Activated T-helper 17 cell treated with anti-CD3 and anti-CD28 coated beads, Interleukin-2, amount 50 U/mL, for 72 hours (primary cell): ENCODE measurements around the gene IMMT. TPM values are rescaled to one million over a fixed set of nuclear protein-coding genes. Genes with fewer than 3 reads are reported as not detected.
"Not testable (repeated sequence)": the region's sequence is repeated elsewhere in the genome, so short reads cannot be mapped to it uniquely, and the experiment has no call there.

ENCODE experiments used
- ATAC-seq: fragments of 150-1000 bp; cut with Tn5 transposase; replicated peaks from 2 replicates; pipeline ENCODE4 v1.10.0; 2021; ENCODE audit warnings: mild to moderate bottlenecking, moderate library complexity
- H3K27ac Mint-ChIP-seq: one replicate; pipeline ENCODE4 v1.8.0; 2022; ENCODE audit warnings: mixed read lengths
- H3K27me3 Mint-ChIP-seq: one replicate; pipeline ENCODE4 v1.8.0; 2022; ENCODE audit warnings: mixed read lengths
- H3K36me3 Mint-ChIP-seq: one replicate; pipeline ENCODE4 v1.8.0; 2022; ENCODE audit warnings: low read depth, mild to moderate bottlenecking, mixed read lengths
- H3K4me1 Mint-ChIP-seq: one replicate; pipeline ENCODE4 v1.8.0; 2022; ENCODE audit warnings: mixed read lengths
- H3K4me3 Mint-ChIP-seq: one replicate; pipeline ENCODE4 v1.8.0; 2022; ENCODE audit warnings: mild to moderate bottlenecking, mixed read lengths
- H3K9me3 Mint-ChIP-seq: one replicate; pipeline ENCODE4 v1.8.0; 2022; ENCODE audit warnings: mixed read lengths
- total RNA-seq, 2 donors: library from RNA; stranded (reverse); gene quantifications; one replicate each; pipeline ENCODE4 v1.2.3, GENCODE V29; 2022

The IMMT gene
- total RNA-seq, 2 donors from 2014 or later, result 138 to 163 TPM

DNA sequence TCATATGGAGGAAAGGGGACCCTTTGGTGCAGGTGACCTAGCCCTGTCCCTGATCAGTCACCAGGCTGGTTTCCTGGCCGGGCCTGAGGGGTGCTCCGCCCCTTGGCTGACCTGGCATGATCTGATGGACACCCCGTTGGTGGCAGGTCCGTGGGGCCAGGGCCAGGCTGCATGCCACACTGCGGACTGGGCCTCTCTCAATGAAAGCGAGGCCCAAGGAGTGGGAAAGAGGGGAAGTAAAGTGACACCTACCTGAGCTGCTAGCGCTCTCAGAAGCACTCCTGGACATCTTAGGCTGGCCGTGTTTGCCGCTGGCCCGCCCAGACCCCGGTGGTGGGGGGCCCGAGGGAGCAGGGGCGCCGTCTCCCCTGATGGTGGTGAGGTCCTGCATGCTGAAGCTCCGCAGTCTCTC, 37.1 kb upstream of the IMMT start:
- Mint-ChIP-seq H3K27me3 (no peaks in the 10 kb centered on the region), H3K4me1 (no peaks in the 10 kb centered on the region), H3K36me3 (no peaks in the 10 kb centered on the region), H3K4me3 (no peak overlapping the region), H3K9me3 (no peaks in the 10 kb centered on the region), H3K27ac (no peak overlapping the region)
- no peak for ATAC-seq

DNA sequence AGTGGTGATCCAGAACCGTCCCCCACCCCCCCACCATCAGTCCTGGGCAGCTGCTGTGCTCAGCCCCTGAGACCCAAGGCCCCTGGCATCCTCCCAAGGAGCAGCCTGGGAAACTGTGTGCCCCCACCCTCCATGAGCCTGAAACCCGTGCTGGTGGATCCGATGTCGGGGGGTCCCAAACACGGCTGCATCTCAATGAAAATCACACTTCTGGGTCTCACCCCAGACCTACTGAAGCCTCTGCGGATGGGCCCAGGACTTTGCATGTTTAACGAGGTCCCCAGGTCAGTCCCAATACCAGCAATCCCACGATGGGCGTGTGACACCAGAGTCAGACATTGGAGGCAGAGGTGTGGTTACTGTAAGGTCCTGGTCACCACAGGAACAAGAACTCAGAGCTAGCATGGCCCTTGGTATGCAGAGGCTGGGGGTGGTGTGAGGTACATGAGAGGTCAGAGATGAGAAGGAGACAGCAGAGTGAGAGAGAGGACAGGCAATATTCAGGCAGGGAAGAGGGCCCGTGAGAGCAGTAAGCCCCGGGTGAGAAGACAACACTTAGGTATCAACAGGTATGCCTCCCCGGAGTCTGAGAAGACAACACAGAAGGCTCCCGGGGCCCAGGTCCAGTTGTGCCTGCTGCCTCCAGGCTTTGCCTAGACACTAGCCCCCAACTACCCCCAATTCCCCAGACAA, 36.6 kb upstream of the IMMT start:
- no peaks in the 10 kb centered on the region for H3K36me3 Mint-ChIP-seq
- H3K4me1 Mint-ChIP-seq, result no peaks in the 10 kb centered on the region
- no peak overlapping the region for H3K27ac Mint-ChIP-seq
- H3K9me3 Mint-ChIP-seq, result no peaks in the 10 kb centered on the region
- H3K27me3 Mint-ChIP-seq, result no peaks in the 10 kb centered on the region
- no peak overlapping the region for H3K4me3 Mint-ChIP-seq
- ATAC-seq, result no peak

DNA sequence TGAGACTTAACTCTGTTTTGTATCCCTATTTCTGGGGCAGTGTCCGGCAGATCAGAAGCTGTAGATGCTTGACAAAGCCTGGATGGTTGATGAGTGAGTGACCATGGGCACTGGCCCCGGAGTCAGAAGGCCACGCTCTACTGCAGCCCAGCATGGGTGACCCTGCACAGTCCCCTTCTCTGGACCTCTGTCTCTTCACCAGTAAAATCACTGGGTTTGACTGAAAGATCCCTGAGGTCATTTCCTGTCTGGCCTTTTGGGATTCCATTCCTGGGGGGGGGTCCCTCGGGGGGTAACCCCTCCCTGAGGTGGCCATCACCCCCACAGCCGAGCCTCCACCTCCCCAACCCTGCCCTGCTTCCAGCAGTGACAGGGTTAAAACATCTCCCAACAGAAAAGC, 35.7 kb upstream of the IMMT start:
- ATAC-seq, result no peak
- Mint-ChIP-seq H3K4me1 (no peaks in the 10 kb centered on the region), H3K27me3 (no peaks in the 10 kb centered on the region), H3K9me3 (no peaks in the 10 kb centered on the region), H3K4me3 (no peak overlapping the region), H3K36me3 (no peaks in the 10 kb centered on the region), H3K27ac (no peak overlapping the region)

DNA sequence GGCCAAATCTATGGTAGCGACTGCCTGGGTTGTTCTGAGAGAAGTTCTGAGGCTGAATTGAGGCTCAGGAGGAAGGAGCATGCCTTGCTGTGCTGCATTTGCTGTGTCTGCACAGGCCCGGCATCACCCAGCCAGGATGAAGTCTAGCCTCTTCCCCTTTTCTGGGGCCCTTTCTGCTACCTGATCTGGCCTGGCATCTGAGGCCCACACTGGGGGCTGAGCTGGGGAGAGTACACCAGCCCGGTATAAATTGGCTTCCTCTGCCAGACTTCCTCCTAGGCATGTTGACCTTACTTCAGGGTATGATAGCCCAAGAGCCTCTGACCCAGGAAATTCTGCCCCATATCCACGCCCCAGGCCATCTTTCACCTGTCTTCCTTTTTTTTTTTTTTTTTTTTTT, 34.0 kb upstream of the IMMT start:
- no peak for ATAC-seq
- Mint-ChIP-seq H3K4me1 (no peaks in the 10 kb centered on the region), H3K36me3 (no peaks in the 10 kb centered on the region), H3K4me3 (no peak overlapping the region), H3K27ac (no peak overlapping the region), H3K27me3 (no peaks in the 10 kb centered on the region), H3K9me3 (no peaks in the 10 kb centered on the region)

DNA sequence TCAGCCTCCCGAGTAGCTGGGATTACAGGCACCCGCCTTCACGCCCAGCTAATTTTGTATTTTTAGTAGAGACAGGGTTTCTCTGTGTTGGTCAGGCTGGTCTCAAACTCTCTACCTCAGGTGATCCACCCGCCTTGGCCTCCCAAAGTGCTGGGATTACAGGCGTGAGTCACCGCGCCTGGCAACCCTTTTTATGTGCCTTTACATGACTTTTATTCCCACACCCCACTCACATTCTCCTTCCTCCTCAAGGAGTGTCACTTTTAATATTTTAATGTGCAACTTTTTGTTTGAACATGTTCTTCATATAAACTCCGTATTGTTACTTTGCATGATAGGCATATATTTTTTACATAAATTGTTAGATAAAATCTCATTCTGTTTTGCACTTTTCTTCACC, 33.3 kb upstream of the IMMT start:
- H3K4me1 Mint-ChIP-seq, H3K27ac Mint-ChIP-seq, H3K36me3 Mint-ChIP-seq, H3K4me3 Mint-ChIP-seq, ATAC-seq, H3K9me3 Mint-ChIP-seq, H3K27me3 Mint-ChIP-seq: not testable (repeated sequence)

DNA sequence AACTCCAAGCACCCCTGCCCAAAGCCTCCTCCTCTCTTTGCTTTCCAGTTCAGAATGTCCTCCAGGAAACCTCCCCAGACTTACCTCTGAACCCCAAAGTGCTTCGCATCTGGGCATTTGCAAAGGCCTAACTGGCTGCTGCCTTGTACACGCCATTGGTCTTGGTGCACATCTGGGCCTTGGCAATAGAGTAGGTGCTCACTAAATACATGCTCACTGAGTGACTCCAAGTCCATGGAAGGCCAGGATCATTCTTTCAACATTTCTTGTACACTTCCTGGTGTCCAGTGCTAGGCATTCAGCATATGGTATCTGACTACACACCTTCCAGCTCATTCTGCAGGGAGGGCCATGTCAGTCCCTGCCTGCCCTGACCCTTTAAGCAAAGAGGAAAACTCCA, 32.4 kb upstream of the IMMT start:
- no peak for ATAC-seq
- Mint-ChIP-seq H3K27me3 (no peaks in the 10 kb centered on the region), H3K4me3 (no peak overlapping the region), H3K9me3 (no peaks in the 10 kb centered on the region), H3K27ac (no peak overlapping the region), H3K36me3 (no peaks in the 10 kb centered on the region), H3K4me1 (no peaks in the 10 kb centered on the region)

DNA sequence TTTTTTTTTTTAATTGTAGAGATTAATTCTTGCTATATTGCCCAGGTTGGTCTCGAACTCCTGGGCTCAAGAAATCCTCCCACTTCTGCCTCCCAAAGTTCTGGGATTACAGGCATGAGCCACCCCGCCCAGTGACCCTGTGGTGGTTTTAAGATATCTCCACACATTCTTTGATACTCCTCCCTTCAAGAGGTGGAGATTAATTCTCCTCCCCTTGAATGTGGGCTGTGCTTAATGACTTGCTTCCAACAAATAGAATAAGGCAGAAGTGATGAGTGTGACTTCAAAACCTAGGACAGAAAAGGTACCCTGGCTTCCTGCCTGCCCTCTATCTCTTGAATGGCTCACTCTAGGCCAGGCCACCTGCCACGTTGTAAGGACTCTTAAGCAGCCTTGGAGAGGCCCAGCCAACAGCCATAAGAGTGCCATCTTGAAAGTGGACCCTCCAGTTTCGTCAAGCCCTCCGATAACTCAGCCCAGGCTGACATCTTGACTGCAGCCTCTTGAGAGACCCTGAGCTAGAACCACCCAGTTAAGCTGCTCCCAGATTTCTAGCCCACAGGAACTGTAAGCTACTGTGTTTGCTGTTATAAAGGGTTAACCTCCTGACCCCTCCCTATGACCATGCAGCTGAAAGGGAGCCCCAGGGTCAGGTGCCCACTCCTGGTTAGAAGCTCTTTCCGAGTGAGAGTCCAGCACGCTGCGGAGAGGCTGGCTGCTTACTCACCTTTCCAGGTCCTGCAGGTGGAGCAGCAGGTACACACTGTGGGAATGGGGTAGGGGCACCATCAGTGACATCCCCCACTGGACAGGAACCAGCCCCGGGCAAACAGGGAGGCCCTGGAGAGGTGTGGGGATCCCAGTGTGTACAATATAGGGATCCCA, 31.6 kb upstream of the IMMT start:
- Mint-ChIP-seq H3K4me1 (no peaks in the 10 kb centered on the region), H3K36me3 (no peaks in the 10 kb centered on the region), H3K27ac (no peak overlapping the region), H3K4me3 (no peak overlapping the region), H3K9me3 (no peaks in the 10 kb centered on the region), H3K27me3 (no peaks in the 10 kb centered on the region)
- ATAC-seq, result no peak

DNA sequence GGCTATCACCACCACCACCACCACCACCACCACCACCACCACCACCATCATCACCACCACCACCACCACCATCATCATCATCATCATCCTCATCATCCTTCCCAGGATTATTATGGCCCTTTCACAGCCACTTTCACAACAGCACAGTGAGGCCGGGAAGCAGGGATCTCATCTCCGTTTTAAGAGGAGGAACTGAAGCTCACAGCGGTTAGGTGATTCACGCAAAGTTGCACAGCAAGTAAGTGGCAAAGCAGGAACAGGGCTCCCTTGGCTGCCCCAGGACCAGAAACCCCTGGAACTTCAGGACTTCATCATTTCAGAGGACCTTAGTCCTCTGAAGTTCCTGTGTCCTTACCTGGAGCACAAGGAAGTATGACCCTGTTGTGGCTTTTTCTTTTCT, 30.8 kb upstream of the IMMT start:
- no peaks in the 10 kb centered on the region for H3K9me3 Mint-ChIP-seq
- no peaks in the 10 kb centered on the region for H3K36me3 Mint-ChIP-seq
- no peak for ATAC-seq
- no peak overlapping the region for H3K27ac Mint-ChIP-seq
- H3K4me3 Mint-ChIP-seq, result peak overlapping the region; percentile 35
- no peaks in the 10 kb centered on the region for H3K27me3 Mint-ChIP-seq
- H3K4me1 Mint-ChIP-seq, result no peaks in the 10 kb centered on the region

DNA sequence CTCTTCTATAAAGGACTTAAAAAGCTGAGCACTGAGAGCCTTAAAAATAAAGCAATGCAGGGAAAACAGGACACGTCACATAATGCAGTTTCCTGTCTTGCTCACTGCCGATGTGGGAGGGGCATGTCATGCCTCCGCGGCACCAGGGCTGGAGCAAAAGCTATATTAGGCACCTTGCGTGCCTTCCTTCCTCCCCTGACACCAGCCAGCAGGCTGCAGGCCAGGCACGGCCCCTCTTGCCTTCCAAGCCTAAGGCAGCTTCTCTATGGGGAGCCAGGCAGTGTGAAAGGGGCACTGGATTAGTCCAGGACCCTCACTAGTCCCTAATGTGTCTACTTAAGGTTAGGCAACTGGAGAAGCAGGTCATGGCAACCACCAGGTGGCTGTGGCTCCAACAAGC, 30.3 kb upstream of the IMMT start:
- Mint-ChIP-seq H3K4me3 (peak overlapping the region; percentile 35), H3K36me3 (no peaks in the 10 kb centered on the region), H3K27ac (peak overlapping the region; percentile 84), H3K9me3 (no peaks in the 10 kb centered on the region), H3K27me3 (no peaks in the 10 kb centered on the region), H3K4me1 (no peaks in the 10 kb centered on the region)
- peak; percentile 87 for ATAC-seq

DNA sequence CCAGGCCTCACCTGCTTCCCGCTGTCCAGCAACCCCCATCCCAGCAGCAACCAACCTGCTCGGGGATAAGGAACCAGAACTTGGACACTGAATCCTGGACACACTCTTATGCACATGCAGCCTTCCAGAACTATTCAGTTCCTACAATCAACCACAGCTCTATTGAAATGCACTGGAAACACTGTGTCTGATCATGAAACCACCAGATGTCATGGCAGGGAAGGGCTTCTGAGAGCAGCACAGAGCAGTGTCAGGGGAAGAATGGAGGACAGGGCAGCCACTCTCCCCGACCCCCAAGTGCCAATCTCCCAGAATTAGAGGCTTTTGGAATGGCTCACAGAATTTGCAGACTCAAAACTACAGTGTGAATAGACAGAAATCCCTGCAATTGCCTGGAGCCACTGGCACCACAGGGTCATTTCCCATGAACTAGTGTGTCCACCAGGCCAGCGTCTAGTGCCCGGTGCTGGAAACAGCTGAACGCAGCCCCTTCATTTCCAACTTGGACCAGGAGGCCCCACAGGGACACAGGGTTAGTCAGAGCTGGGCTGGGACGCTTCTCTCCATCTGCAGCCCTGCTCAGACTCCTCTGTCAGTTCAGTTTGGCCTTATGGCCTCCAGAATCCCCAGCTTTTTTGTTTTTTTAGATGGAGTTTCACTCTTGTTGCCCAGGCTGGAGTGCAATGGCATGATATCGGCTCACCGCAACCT, 29.5 kb upstream of the IMMT start:
- no peaks in the 10 kb centered on the region for H3K27me3 Mint-ChIP-seq
- H3K27ac Mint-ChIP-seq, result peak overlapping the region; percentile 84
- H3K9me3 Mint-ChIP-seq, result no peaks in the 10 kb centered on the region
- H3K36me3 Mint-ChIP-seq, result no peaks in the 10 kb centered on the region
- ATAC-seq, result no peak
- no peaks in the 10 kb centered on the region for H3K4me1 Mint-ChIP-seq
- peak overlapping the region; percentile 35 for H3K4me3 Mint-ChIP-seq

DNA sequence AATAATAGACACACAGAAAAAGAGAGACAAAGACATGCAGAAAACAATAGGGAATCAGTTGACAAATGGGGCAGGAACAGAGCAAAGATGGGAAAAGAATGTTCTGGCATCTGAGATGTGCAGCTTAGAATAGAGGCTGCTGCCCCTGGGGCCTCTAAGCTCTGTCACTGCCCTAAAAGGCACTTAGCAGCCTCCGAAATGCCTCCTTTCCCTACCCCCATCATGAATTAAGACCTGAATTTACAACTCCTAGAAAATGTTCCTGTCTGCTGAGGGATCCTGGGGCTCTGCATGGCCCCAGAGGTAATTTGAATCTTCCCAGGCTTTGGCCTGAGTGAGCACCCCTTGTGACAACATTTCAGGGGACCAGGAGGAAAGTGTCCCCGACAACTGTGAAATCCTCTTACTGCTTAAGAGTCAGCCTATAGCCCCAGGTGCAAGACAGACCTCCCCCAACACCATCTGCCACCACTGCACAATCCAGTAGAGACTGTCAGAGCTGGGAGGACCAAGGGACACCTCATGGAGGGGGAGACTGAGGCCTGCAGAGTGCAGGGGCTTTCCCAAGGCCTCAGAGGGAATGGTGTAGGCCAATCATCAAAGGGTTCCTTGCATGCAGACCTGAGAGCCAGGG, 28.8 kb upstream of the IMMT start:
- no peak for ATAC-seq
- Mint-ChIP-seq H3K4me1 (no peaks in the 10 kb centered on the region), H3K36me3 (no peaks in the 10 kb centered on the region), H3K9me3 (no peaks in the 10 kb centered on the region), H3K27me3 (no peaks in the 10 kb centered on the region), H3K27ac (peak overlapping the region; percentile 44), H3K4me3 (no peak overlapping the region)

DNA sequence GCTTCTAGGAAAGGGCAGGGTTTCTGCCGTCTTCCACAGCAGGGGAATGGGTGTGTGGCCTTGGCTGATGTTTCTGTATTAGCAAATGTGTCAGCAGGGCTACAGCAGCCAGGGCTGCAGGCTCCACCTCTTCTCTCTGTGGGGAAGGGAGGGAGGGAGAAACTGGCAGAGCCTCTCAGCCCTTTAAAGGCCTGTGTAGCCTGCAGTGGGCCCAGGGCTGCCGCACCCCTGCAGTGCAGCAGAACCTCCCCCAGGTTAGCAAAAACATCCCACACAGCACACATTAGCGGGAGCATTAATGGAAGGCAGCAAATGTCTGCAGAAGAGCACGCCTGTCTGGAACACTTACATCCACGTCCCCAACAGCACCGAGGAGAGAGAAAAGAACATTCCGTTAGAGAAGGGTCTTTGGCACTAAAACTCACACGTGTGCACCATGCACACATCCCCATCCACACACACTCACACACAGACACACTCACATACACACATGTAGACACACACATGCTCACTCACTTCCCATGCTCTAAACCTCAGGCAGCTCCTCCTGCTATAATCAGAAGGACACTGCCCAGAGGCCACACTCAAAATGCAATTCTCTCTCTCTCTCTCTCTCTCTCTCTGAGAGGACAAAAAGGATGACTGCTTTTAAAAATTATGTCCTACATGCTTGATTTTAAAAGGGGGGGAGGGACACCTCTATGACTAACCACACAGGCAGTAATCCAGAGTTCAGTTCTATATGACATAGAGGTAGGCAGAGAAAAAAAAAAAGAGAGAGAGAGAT, 28.1 kb upstream of the IMMT start:
- Mint-ChIP-seq H3K9me3 (no peaks in the 10 kb centered on the region), H3K27me3 (no peaks in the 10 kb centered on the region), H3K4me1 (no peaks in the 10 kb centered on the region), H3K27ac (peak overlapping the region; percentile 44), H3K4me3 (no peak overlapping the region), H3K36me3 (no peaks in the 10 kb centered on the region)
- no peak for ATAC-seq

DNA sequence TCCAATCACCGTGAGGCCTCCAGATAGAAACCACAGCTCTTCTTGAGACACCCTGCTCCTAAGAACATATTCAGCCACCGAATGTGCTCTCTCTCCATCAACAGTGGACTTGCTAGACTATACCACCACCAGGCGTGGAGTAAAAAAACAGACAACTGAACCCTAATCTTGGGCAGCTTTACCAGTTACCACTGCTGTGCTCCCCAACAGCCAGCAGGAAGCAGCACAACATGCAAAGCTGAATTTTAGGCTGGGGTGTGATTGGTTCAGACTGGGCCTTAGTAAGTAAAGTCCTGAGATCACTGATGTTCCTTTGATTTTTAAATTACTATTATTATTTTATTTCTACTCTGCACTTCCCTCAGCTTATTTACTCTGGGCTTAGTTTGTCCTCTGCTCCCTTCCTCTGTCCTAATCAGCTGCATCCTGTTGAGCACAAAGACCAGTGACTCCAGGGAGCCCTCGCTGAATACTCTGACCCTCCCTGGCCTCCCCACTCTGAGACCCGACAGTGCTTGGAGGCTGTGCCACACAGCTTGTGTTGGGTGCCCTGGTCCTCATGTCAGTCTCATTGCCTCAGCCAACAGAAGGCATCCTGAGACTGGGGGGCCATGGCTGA, 25.9 kb upstream of the IMMT start:
- no peak overlapping the region for H3K4me3 Mint-ChIP-seq
- ATAC-seq, result peak; percentile 61
- no peaks in the 10 kb centered on the region for H3K27me3 Mint-ChIP-seq
- H3K9me3 Mint-ChIP-seq, result no peaks in the 10 kb centered on the region
- peaks cover 5% of the 10 kb centered on the region for H3K4me1 Mint-ChIP-seq
- H3K36me3 Mint-ChIP-seq, result no peaks in the 10 kb centered on the region
- H3K27ac Mint-ChIP-seq, result no peak overlapping the region
